NCI-H524 (cell line): ENCODE measurements around the gene OXSR1.
"Not testable (repeated sequence)": the region's sequence is repeated elsewhere in the genome, so short reads cannot be mapped to it uniquely, and the experiment has no call there.

Experiments used
- DNase-seq, 2 experiments: peaks; one replicate each; lab custom pipeline; 2025; lab: John Stamatoyannopoulos, UW

OXSR1 gene

GRCh38 chr3:38268522-38268921 lies 103.2 kb downstream of the OXSR1 start:
- DNase-seq = no peak

GRCh38 chr3:38270606-38271005 lies 105.3 kb downstream of the OXSR1 start:
- DNase-seq = no peak

- DNase-seq = no peak
Measured at GRCh38 chr3:38271553-38271952, 106.2 kb downstream of the OXSR1 start.

- no peak for DNase-seq
Measured at GRCh38 chr3:38274864-38275649, 109.7 kb downstream of the OXSR1 start.

- no peak for DNase-seq
Measured at GRCh38 chr3:38275658-38276057, 110.3 kb downstream of the OXSR1 start.

GRCh38 chr3:38276081-38276916 lies 111.0 kb downstream of the OXSR1 start:
- DNase-seq = no peak

- DNase-seq = no peak
Measured at GRCh38 chr3:38276917-38277630, 111.7 kb downstream of the OXSR1 start.

GRCh38 chr3:38278841-38279240 lies 113.5 kb downstream of the OXSR1 start:
- no peak for DNase-seq

GRCh38 chr3:38281895-38282686 lies 116.8 kb downstream of the OXSR1 start, which contains the start of gene SLC22A14:
Gene SLC22A14, plus strand, starts transcription at chr3:38282294. Its CDS starts 23,733 bp downstream, at chr3:38306027.
- no peak for DNase-seq

GRCh38 chr3:38283810-38284755 lies 118.7 kb downstream of the OXSR1 start:
- no peak for DNase-seq

- no peak for DNase-seq
Measured at GRCh38 chr3:38284756-38285150, 119.4 kb downstream of the OXSR1 start.

- DNase-seq = not testable (repeated sequence)
Measured at GRCh38 chr3:38289286-38290217, 124.2 kb downstream of the OXSR1 start.

- not testable (repeated sequence) for DNase-seq
Measured at GRCh38 chr3:38297053-38297452, 131.7 kb downstream of the OXSR1 start.

GRCh38 chr3:38297537-38297936 lies 132.2 kb downstream of the OXSR1 start:
- DNase-seq = no peak

- no peak for DNase-seq
Measured at GRCh38 chr3:38297947-38298711, 132.8 kb downstream of the OXSR1 start.
